Endothelial cell of umbilical vein (primary cell): ENCODE measurements around the gene RXYLT1.

Experiments
- CTCF ChIP-seq, 2 donors: IDR thresholded peaks; 1 replicate in 1 of 2; 2 replicates in 1 of 2; pipeline ENCODE4 v1.5.1; 2011; ENCODE audit warnings: low read length in 2 of 2, mild to moderate bottlenecking in 2 of 2, moderate library complexity in 2 of 2, control low read depth in 1 of 2, inconsistent platforms in 1 of 2, low read depth in 1 of 2; ENCODE audit not compliant: insufficient read depth in 1 of 2; ENCODE audit errors: extremely low read depth in 1 of 2
- EZH2 ChIP-seq: IDR thresholded peaks from 2 replicates; pipeline ENCODE4 v1.6.1; 2012; ENCODE audit warnings: borderline replicate concordance, low read depth, mild to moderate bottlenecking, moderate library complexity, low read length, inconsistent platforms; ENCODE audit not compliant: severe bottlenecking
- FOS ChIP-seq: IDR thresholded peaks from 2 replicates; pipeline ENCODE4 v1.6.1; 2011; ENCODE audit warnings: mild to moderate bottlenecking, low read length, moderate library complexity, borderline replicate concordance; ENCODE audit not compliant: insufficient read depth
- GATA2 ChIP-seq: IDR thresholded peaks from 2 replicates; pipeline ENCODE4 v1.7.0; 2011; ENCODE audit warnings: low read depth, mild to moderate bottlenecking, moderate library complexity, mixed read lengths, low read length; ENCODE audit not compliant: insufficient read length, insufficient read depth
- MAX ChIP-seq: IDR thresholded peaks from 2 replicates; pipeline ENCODE4 v1.6.1; 2011; ENCODE audit not compliant: insufficient read depth, insufficient read length

DNA sequence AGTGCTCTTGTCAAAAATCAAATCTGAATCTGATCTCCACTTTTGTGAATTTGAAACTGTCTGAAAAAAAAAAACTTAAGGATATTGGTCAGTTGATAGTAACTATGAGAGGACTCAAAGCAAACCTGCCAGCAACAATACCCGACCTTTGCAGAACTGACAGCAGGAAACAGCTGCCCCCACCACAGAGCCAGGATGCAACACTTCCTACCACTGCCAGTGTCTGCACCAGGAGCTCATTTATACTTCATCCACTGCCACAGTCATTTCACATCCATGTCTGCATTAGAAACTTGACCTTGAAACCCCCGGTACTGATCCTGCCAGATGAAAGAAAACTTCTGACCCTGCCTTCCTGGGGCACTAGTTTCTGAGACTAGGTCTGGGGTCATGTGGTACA is 27.4 kb upstream of the RXYLT1 start:
- TF ChIP-seq CTCF (IDR thresholded peaks at IDR 0.05; ENCODE audit: extremely low read depth in 1 of 2, insufficient read depth in 1 of 2, low read depth in 1 of 2, low read length in 2 of 2) (no peak), FOS (no peak), EZH2 (no peak), GATA2 (no peak), MAX (no peak)
